Measurements from ENCODE around the gene PSAT1. TPM values are rescaled to one million over a fixed set of nuclear protein-coding genes. Genes with fewer than 3 reads are reported as not detected.

PSAT1 gene
- total and polyA plus RNA-seq, 2 of the 8 experiments (the other 6 are each of a cell fraction or from before 2014, with no cell fraction given) = 204 to 341 TPM

GRCh38 chr9:78286946-78287388 lies 10.0 kb upstream of the PSAT1 start:
- Histone ChIP-seq H3K23ac (ENCODE audit: insufficient read length) (no peak overlapping the region), H4K20me1 (replicated peaks in 1 of 2; ENCODE audit: control insufficient read depth in 1 of 2, insufficient read depth in 2 of 2, low read length in 2 of 2) (no peaks in the 10 kb centered on the region), H3K36me3 (ENCODE audit: control insufficient read depth in 2 of 4, insufficient read depth in 4 of 4, low read length in 3 of 4) (no peaks in the 10 kb centered on the region), H3K9me3 (ENCODE audit: insufficient read depth in 2 of 2, low read depth in 1 of 2, low read length in 1 of 2) (no peaks in the 10 kb centered on the region), H2BK20ac (ENCODE audit: low read length) (no peak overlapping the region), H2BK15ac (ENCODE audit: low read length) (no peak overlapping the region; the same call in 1 of the 2 replicates), H3K9ac (replicated peaks in 1 of 4; ENCODE audit: extremely low read depth in 1 of 4, low read depth in 3 of 4, low read length in 3 of 4) (no peak overlapping the region), H3K14ac (ENCODE audit: insufficient read length) (no peak overlapping the region), H3K4me3 (ENCODE audit: extremely low read depth in 1 of 4, insufficient read depth in 2 of 4, low read depth in 3 of 4, low read length in 4 of 4) (no peak overlapping the region), H4K91ac (replicated peaks; ENCODE audit: insufficient read length, low read length) (no peak overlapping the region), H4K5ac (ENCODE audit: insufficient read length, low read depth, low read length) (no peak overlapping the region), H2BK5ac (ENCODE audit: low read depth, low read length) (no peak overlapping the region), H3K79me1 (ENCODE audit: low read depth, low read length) (no peaks in the 10 kb centered on the region), H3K4ac (replicated peaks; ENCODE audit: insufficient read length, low read depth, low read length) (no peak overlapping the region), H3K27me3 (replicated peaks in 1 of 4; ENCODE audit: control insufficient read depth in 3 of 4, extremely low read depth in 1 of 4, insufficient read depth in 3 of 4, low read length in 3 of 4) (no peaks in the 10 kb centered on the region), H2BK120ac (replicated peaks; ENCODE audit: low read depth, low read length) (no peak overlapping the region), H4K8ac (ENCODE audit: extremely low read depth, insufficient read depth, low read length) (no peak overlapping the region), H3K79me2 (ENCODE audit: control insufficient read depth in 1 of 2, insufficient read depth in 2 of 2, low read length in 2 of 2) (no peaks in the 10 kb centered on the region), H3K4me2 (ENCODE audit: insufficient read depth in 1 of 2, low read depth in 2 of 2, low read length in 2 of 2) (no peak overlapping the region), H2AK5ac (ENCODE audit: low read depth, low read length) (no peak overlapping the region), H2BK12ac (ENCODE audit: low read depth, low read length) (no peak overlapping the region), H3K27ac (ENCODE audit: low read depth, low read length) (no peak overlapping the region), H3K56ac (replicated peaks; ENCODE audit: insufficient read length, low read depth, low read length) (no peak overlapping the region), H3K4me1 (replicated peaks in 1 of 4; ENCODE audit: control insufficient read depth in 3 of 4, insufficient read depth in 4 of 4, low read length in 3 of 4) (no peaks in the 10 kb centered on the region), H2AFZ (ENCODE audit: low read length) (no peak overlapping the region), H3K18ac (ENCODE audit: extremely low read depth, low read length) (no peak overlapping the region), H3K23me2 (ENCODE audit: low read depth, low read length) (no peaks in the 10 kb centered on the region)
- WGBS, 2 experiments (ENCODE audit: extremely low coverage in 1 of 2, insufficient coverage in 1 of 2, insufficient read length in 1 of 2, insufficient replicate concordance in 2 of 2, low coverage in 1 of 2, low lambda C conversion rate in 2 of 2, missing lambda C conversion rate in 1 of 2) = 95% methylated on average over 6 of the region's 6 CpGs; no CpG with 5 or more reads in 1 of the 2 experiments
- ChIA-PET POLR2A (ENCODE audit: partially characterized antibody) (interaction anchor here (19.2 kb wide), 1 partner anchor 16 kb away, joined by 522 read pairs; the partner anchor contains the start of gene PSAT1), CTCF (ENCODE audit: partially characterized antibody) (interaction anchor here (3.7 kb wide), 1 partner anchor 9 kb away, joined by 21 read pairs; the partner anchor contains the start of gene PSAT1)
- TF ChIP-seq KDM5A (IDR thresholded peaks at IDR 0.05; ENCODE audit: low read length) (no peak), RAD21 (IDR thresholded peaks at IDR 0.05 in 1 of 2, conservative IDR thresholded peaks at IDR 0.05 in 1 of 2; ENCODE audit: low read depth in 2 of 2, low read length in 2 of 2) (no peak), TAF1 (IDR thresholded peaks at IDR 0.05; ENCODE audit: low read depth, low read length) (no peak)
- FAIRE-seq (no peak), DNase-seq (ENCODE audit: low read depth in 1 of 2, low spot score in 2 of 2) (no peak)

All from H1 (cell line).